Panc1 (cell line): Measurements from ENCODE around the gene HK1. TPM values are rescaled to one million over a fixed set of nuclear protein-coding genes. Genes with fewer than 3 reads are reported as not detected.

Source experiments
- ATAC-seq: fragments of 200-7000 bp; cut with Tn5 transposase; 2 replicates; pipeline ENCODE4 v1.9.1; 2020; ENCODE audit warnings: mild to moderate bottlenecking, moderate library complexity
- BruUV-seq: library from RNA; stranded (reverse); fragments of 400-500 nt; replicated peaks from 2 replicates; lab custom pipeline; 2021; lab: Mats Ljungman, UMichigan
- CTCF ChIA-PET: fragments of 300-600 bp; sonication (Branson Sonifier 250); formaldehyde crosslinking; loops from one replicate; lab custom pipeline; 2022; ENCODE audit warnings: antibody characterized with exemption; lab: Charles Lee
- POLR2A ChIA-PET: fragments of 300-600 bp; sonication (Branson Sonifier 250); formaldehyde crosslinking; loops from one replicate; lab custom pipeline; 2022; ENCODE audit warnings: antibody characterized with exemption; lab: Charles Lee
- DNase-seq: peaks from one replicate; pipeline ENCODE4 v3.0.0-alpha.2; 2010; ENCODE audit warnings: low read depth, low spot score
- H3K27ac ChIP-seq: 2 replicates; pipeline ENCODE4 v1.5.1; 2011; ENCODE audit warnings: mild to moderate bottlenecking, low read length, inconsistent platforms
- H3K27me3 ChIP-seq: fragments of 200-500 bp; sonication (Bioruptor generic); 2 replicates; pipeline ENCODE4 v1.6.0; 2014; ENCODE audit warnings: low read length, inconsistent platforms; ENCODE audit not compliant: control insufficient read depth, insufficient read depth
- H3K36me3 ChIP-seq: fragments of 200-500 bp; sonication (Bioruptor generic); 2 replicates; pipeline ENCODE4 v1.5.1; 2014; ENCODE audit warnings: inconsistent platforms, mild to moderate bottlenecking, low read length, moderate library complexity; ENCODE audit not compliant: control insufficient read depth, insufficient read depth
- H3K4me1 ChIP-seq: 2 replicates; pipeline ENCODE4 v1.5.1; 2011; ENCODE audit warnings: inconsistent platforms, mild to moderate bottlenecking, low read length, moderate library complexity; ENCODE audit not compliant: control insufficient read depth, insufficient read depth
- H3K4me3 ChIP-seq, 2 experiments: 2 replicates each; pipeline ENCODE4 v1.5.1; 2011 to 2012; ENCODE audit warnings: low read depth in 2 of 2, low read length in 2 of 2, mild to moderate bottlenecking in 2 of 2, inconsistent platforms in 1 of 2, moderate library complexity in 1 of 2
- H3K9me3 ChIP-seq: fragments of 200-500 bp; sonication (Bioruptor generic); 2 replicates; pipeline ENCODE4 v1.5.1; 2014; ENCODE audit warnings: low read depth, mild to moderate bottlenecking, inconsistent platforms, low read length, moderate library complexity; ENCODE audit not compliant: control insufficient read depth, insufficient read depth
- POLR2AphosphoS5 ChIP-seq: IDR thresholded peaks from 2 replicates; pipeline ENCODE4 v1.6.1; 2012; ENCODE audit warnings: mild to moderate bottlenecking, low read depth, low read length, moderate library complexity
- SIN3A ChIP-seq: IDR thresholded peaks from 2 replicates; pipeline ENCODE4 v1.6.1; 2012; ENCODE audit warnings: low read depth, mild to moderate bottlenecking, low read length, moderate library complexity, borderline replicate concordance; ENCODE audit not compliant: insufficient read depth
- TCF7L2 ChIP-seq: IDR thresholded peaks from 2 replicates; pipeline ENCODE4 v1.6.1; 2011; ENCODE audit warnings: mild to moderate bottlenecking, low read depth, low read length, inconsistent platforms
- in situ Hi-C: cut with HindIII; loops from 2 replicates; pipeline ENCODE4 v1.10.0; 2016; ENCODE audit warnings: low sequenced_read_pairs, low pct_unique_long_range_greater_than_20kb
- intact Hi-C: fragments of 100-400 bp; cut with micrococcal nuclease; formaldehyde crosslinking; loops from one replicate; pipeline ENCODE4 v1.10.0; 2022; ENCODE audit not compliant: unreplicated experiment
- total RNA-seq: library from RNA; stranded (reverse); gene quantifications from one replicate; pipeline ENCODE4 v1.2.1, GENCODE V29; 2021; ENCODE audit not compliant: unreplicated experiment
- TF ChIP-seq, protein P1 (sequence below), 2 experiments: IDR thresholded peaks; 2 replicates each; pipeline ENCODE4 v1.6.1; 2011 to 2012; ENCODE audit warnings: low read depth in 2 of 2, control low read depth in 1 of 2, low read length in 1 of 2, mild to moderate bottlenecking in 1 of 2, moderate library complexity in 1 of 2; ENCODE audit not compliant: insufficient read depth in 1 of 2
- TF ChIP-seq, protein P2 (sequence below): fragments of 450-650 bp; IDR thresholded peaks from 2 replicates; pipeline ENCODE4 v1.5.1; 2017; ENCODE audit warnings: mild to moderate bottlenecking

HK1 gene
- total RNA-seq, 1 experiment from 2014 or later: 74.4 TPM

DNA sequence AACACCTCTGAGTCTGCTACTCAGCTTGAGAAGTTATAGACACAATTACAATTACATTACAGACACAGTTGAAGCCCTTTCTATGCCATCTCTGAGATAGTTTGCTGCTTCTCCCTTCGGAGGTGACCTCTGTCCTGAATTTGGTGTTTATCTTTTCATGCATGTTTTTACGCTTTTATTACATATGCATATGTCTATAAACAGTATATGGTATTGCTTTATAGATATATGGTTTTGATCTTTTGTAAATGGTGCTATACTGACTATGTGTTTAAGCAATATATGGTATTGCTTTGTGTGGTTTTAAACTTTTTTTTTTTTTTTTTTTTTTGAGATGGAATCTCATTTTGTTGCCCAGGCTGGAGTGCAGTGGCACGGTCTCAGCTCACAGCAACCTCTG is 48.4 kb downstream of the HK1 start:
- BruUV-seq: no TSS peak
- Histone ChIP-seq H3K27me3 (no peaks in the 10 kb centered on the region), H3K9me3 (no peaks in the 10 kb centered on the region), H3K4me1 (peaks cover 49% of the 10 kb centered on the region), H3K4me3 (no peak overlapping the region), H3K36me3 (no peaks in the 10 kb centered on the region), H3K27ac (peak overlapping the region; percentile 54)
- ChIA-PET POLR2A (interaction anchor here (0.7 kb wide), 1 partner anchor 91 kb away, joined by 16 read pairs; no protein-coding TSS in a partner anchor), CTCF (interaction anchor here (0.7 kb wide), 2 partner anchors 8 to 26 kb away, joined by 9 to 10 read pairs; no protein-coding TSS in a partner anchor)
- intact Hi-C loops: loop anchor here (5.0 kb wide), 1 partner anchor 89 kb away; no protein-coding TSS in a partner anchor
- DNase-seq (no peak), ATAC-seq (no peak)
- in situ Hi-C loops: no loop called here
- TF ChIP-seq SIN3A: no peak
- TF ChIP-seq, protein P1, sequence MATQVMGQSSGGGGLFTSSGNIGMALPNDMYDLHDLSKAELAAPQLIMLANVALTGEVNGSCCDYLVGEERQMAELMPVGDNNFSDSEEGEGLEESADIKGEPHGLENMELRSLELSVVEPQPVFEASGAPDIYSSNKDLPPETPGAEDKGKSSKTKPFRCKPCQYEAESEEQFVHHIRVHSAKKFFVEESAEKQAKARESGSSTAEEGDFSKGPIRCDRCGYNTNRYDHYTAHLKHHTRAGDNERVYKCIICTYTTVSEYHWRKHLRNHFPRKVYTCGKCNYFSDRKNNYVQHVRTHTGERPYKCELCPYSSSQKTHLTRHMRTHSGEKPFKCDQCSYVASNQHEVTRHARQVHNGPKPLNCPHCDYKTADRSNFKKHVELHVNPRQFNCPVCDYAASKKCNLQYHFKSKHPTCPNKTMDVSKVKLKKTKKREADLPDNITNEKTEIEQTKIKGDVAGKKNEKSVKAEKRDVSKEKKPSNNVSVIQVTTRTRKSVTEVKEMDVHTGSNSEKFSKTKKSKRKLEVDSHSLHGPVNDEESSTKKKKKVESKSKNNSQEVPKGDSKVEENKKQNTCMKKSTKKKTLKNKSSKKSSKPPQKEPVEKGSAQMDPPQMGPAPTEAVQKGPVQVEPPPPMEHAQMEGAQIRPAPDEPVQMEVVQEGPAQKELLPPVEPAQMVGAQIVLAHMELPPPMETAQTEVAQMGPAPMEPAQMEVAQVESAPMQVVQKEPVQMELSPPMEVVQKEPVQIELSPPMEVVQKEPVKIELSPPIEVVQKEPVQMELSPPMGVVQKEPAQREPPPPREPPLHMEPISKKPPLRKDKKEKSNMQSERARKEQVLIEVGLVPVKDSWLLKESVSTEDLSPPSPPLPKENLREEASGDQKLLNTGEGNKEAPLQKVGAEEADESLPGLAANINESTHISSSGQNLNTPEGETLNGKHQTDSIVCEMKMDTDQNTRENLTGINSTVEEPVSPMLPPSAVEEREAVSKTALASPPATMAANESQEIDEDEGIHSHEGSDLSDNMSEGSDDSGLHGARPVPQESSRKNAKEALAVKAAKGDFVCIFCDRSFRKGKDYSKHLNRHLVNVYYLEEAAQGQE (IDR thresholded peaks at IDR 0.05; ENCODE audit: insufficient read depth in 1 of 2, low read depth in 2 of 2, low read length in 1 of 2): no peak
- TF ChIP-seq, protein P2, sequence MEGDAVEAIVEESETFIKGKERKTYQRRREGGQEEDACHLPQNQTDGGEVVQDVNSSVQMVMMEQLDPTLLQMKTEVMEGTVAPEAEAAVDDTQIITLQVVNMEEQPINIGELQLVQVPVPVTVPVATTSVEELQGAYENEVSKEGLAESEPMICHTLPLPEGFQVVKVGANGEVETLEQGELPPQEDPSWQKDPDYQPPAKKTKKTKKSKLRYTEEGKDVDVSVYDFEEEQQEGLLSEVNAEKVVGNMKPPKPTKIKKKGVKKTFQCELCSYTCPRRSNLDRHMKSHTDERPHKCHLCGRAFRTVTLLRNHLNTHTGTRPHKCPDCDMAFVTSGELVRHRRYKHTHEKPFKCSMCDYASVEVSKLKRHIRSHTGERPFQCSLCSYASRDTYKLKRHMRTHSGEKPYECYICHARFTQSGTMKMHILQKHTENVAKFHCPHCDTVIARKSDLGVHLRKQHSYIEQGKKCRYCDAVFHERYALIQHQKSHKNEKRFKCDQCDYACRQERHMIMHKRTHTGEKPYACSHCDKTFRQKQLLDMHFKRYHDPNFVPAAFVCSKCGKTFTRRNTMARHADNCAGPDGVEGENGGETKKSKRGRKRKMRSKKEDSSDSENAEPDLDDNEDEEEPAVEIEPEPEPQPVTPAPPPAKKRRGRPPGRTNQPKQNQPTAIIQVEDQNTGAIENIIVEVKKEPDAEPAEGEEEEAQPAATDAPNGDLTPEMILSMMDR: no peak
- no peak for TF ChIP-seq TCF7L2
- no peak for TF ChIP-seq POLR2AphosphoS5

DNA sequence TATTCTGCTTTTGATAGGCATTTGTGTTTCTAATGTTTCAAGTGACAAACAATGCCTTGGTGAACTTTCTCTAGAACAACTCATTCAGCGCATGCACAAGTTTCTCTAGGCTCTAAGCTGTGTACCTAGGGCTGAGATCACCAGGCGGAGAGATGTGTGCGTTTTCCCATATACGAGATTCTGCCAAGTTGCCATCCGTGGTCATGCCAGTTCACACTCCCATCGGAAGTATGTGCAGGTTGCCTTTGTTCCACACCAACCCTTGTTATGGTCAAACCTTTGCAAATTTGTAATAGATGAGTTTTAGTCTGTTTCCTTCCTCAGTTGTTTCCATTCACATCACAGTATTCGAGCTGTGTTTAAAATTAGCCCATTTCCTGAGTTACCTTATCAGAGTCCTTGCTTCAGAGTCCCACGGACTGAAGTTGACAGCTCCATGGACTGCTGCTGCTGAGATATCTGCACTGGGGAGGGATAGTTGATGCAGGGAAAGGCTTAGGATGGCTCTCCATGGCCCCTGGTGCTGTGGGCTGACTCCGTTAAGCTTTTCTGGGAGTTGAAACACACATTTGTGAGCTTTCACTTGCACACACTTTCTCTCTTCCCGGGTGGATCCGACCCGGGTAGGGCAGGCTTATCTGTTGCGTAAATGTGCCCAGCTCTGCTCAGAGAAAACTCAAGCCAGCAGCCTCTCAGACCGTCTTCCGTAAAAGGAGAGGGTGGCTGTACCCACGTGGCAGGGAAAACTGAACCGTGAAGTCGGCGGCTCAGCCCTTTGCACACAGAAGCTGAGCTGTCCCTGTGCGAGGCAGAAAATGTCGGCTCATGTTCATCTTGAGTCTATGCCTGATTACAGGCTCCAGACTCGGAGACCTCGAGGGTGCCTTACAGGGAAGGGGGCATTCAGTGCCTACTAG is 49.4 kb downstream of the HK1 start:
- TF ChIP-seq, protein P2: no peak
- TF ChIP-seq TCF7L2 (no peak), SIN3A (no peak), POLR2AphosphoS5 (no peak)
- TF ChIP-seq, protein P1 (IDR thresholded peaks at IDR 0.05; ENCODE audit: insufficient read depth in 1 of 2, low read depth in 2 of 2, low read length in 1 of 2): no peak
- intact Hi-C loops: loop anchor here (5.0 kb wide), 1 partner anchor 90 kb away; no protein-coding TSS in a partner anchor
- H3K27ac ChIP-seq: peak overlapping the region; percentile 91
- no peaks in the 10 kb centered on the region for H3K27me3 ChIP-seq
- no peak for DNase-seq
- CTCF ChIA-PET: interaction anchor here (0.7 to 0.8 kb wide), 3 partner anchors 7 to 65 kb away, joined by 5 to 10 read pairs (median 9); no protein-coding TSS in a partner anchor
- in situ Hi-C loops: no loop called here
- H3K4me1 ChIP-seq: peaks cover 42% of the 10 kb centered on the region
- BruUV-seq: no TSS peak
- ATAC-seq: peak; percentile 76
- POLR2A ChIA-PET: interaction anchor here (0.6 to 0.7 kb wide), 3 partner anchors 90 to 263 kb away, joined by 3 to 16 read pairs (median 6); no protein-coding TSS in a partner anchor
- no peaks in the 10 kb centered on the region for H3K9me3 ChIP-seq
- no peaks in the 10 kb centered on the region for H3K36me3 ChIP-seq
- H3K4me3 ChIP-seq: peak overlapping the region; percentile 28 to 60
